Activated naive CD4-positive, alpha-beta T cell treated with anti-CD3 and anti-CD28 coated beads, Interleukin-2, amount 50 U/mL, for 16 hours (primary cell): ENCODE measurements around the gene HHIPL2.

ENCODE experiments used
- DNase-seq: peaks from one replicate; pipeline ENCODE4 v3.0.0-alpha.2; 2020

Gene HHIPL2

DNA sequence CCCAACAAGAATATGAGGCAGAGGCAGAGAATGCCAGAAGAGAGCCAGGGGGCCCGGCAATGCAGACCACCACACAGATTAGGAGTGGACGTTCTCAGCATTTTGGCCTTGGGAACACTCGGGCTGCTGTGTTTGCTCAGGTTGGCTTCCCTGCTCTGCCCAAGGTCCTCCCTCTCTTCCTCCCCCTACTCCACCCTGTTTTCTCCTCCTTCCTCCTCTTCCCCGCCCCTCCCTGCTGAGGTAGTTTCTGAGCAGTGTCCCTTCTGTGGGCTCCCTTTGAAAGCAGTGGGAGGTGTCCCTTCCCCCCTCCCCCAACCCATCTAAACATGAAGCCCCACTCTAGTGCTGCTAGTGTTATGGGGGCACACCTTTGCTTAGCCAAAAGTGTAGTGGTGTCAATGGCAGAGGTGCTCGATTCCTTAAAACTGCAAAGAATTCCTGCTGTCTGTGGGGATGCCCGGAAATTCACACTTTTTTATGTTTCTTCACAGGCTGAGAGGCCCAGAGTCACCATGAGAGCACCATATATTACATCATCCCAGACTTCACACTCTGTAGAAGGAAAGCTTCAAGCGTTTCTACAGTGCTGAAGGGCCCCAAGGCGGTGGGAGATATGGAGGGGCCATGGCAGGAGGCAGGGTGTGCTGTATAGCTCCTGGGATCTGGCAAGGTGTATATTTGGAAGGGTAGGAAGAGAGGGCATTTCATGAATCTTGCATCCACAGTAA, at the start of gene HHIPL2:
Gene HHIPL2, minus strand, starts transcription at position 161 of the 728 bp plus-strand sequence. Its CDS starts 60 bp downstream, at position 101.
- DNase-seq: no peak

DNA sequence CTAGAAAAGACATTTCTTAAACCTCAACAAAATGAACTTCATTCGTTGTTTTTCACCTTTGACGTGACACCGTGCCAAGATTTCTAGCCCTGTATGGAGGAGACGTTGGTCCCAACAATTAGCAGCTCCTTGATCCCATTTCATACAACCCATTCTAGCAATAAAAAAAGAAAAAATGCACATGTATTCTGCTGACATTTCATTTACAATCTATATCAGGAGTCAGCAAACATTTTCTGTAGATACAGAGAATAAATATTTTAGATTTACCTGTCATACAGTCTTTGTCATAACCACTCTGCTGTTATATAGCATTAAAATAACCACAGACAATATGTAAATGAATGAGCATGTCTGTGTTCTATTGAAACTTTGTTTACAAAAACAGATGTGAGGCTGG, 48.8 kb upstream of the HHIPL2 start:
- no peak for DNase-seq

DNA sequence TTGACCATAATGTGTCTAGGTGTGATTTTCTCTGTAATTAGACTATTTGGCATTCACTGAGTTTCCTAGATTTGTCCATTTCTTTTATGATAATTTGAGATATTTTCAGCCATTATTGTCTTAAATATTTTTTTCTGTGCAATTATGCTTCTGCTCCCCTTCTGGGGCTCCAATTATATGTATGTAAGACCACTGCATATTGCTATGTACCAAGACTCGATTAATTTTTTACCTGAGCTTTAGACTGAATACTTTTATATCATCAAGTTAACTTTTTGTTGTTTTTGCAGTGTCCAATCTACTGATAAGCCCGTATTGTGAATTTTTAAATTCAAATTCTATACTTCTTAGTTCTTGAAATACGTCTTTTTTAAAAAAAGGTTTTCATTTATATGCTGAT, 46.9 kb upstream of the HHIPL2 start:
- DNase-seq: no peak

DNA sequence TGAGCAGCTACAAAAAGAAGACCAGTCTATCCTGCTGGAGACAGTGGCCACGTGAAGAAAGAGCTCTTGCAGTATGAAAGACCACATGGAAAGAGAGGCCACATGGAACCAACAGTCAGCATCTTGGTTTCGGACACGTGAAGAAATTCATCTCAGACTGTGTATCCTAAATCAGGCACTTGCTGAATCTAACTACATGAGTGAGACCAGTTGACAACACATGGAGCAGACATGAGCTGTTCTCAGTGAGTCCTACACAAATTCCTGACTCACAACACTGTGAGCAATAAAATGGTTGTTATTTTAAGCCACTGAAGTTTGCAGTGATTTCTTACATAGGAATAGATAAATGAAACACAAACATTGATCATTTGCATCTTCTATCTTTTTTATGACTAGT, 44.3 kb upstream of the HHIPL2 start:
- no peak for DNase-seq

DNA sequence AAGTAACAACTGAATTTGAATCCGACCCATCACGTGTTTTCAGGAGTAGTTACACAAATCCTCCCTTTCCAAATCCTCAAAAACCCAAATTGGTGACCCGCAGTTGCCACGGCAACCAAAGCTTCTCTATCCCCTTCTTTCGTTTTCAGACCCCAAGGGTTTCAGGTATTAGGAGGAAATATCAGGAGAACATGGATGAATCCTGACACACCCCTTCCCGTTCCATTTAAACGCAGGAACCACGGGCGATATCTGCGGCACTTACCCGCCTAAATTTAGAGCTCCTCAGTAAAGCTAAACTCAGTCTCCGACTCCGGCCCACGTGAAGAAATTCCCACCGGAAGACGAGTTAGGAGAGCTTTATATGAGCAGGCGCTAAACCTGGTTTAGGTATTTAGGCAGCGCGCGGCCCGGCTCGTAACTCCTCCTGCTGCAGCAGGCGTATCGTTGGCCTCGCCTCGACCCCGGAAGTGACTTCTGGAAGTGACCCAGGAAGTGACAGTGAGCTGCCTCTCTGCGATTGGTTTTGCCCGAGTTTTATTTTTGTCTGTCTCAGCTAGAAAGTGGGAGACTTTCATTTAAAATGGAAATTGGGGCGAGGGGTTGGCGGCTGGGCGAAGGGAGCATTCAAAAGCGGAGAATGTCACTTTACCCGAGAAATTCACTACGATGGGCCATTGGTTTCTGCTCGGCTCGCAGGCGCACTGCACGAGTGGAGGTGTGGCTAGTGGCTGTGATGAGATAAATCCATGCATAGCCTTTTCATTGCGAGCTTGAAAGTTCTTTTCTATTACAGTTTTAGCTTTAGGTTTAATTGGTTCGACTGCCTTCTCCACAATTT, 41.8 kb upstream of the HHIPL2 start, which contains the start of gene TAF1A:
Gene TAF1A, minus strand, starts transcription at position 472 of the 841 bp plus-strand sequence.
- DNase-seq: peak; percentile 86

DNA sequence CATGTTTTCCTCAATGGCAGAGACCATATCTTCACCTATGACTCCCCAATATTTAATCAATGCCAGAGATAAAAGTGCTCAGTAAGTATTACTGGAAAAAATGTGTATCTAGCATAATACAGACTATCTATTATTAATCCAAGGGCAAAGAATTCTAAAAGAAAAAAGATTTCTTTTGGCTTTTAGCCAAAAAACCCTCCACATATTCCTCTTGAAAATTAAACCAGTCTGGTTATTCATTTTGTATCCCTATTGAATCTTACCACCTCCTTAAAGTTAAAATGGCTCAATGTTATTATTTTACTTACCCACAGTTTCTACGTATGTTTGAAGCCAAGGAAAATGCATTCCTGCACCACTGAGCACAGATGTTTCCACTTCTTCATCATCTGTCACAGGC, 40.2 kb upstream of the HHIPL2 start:
- DNase-seq: no peak

DNA sequence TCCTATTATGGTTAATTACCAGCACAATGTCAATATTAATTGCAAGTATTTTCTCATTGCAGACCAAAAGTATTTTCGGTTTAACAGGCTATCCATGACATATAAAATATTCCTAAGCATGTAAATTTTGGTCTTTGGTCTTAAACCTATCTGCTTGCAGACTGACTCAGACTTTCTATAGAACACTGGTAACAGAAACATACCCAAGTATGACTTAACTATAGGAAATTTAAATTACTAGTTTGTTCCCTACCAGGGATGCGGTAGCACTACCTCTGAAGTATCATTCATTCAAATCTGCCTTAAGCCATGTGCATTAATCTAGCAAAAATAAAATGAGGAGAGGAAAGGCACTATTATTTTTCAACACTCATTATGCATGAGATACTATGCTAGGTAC, 38.9 kb upstream of the HHIPL2 start:
- DNase-seq: no peak

DNA sequence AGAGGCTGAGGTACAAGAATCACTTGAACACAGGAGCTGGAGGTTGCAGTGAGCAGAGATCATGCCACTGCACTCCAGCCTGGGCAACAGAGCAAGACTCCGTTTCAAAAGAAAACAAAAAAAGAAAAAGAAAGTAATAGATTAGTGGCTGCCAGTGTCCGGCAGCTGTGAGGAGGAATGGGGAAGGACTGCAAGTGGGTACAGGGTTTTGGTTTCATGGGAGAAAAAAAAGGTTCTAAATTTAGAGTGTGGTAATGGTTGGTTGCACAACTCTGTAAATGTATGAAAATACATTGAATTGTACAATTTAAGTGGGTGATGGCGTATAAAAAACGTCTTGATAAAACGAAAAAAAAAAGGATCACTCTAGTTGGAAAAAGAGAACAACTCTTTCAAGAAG, 35.2 kb upstream of the HHIPL2 start:
- DNase-seq: no peak

DNA sequence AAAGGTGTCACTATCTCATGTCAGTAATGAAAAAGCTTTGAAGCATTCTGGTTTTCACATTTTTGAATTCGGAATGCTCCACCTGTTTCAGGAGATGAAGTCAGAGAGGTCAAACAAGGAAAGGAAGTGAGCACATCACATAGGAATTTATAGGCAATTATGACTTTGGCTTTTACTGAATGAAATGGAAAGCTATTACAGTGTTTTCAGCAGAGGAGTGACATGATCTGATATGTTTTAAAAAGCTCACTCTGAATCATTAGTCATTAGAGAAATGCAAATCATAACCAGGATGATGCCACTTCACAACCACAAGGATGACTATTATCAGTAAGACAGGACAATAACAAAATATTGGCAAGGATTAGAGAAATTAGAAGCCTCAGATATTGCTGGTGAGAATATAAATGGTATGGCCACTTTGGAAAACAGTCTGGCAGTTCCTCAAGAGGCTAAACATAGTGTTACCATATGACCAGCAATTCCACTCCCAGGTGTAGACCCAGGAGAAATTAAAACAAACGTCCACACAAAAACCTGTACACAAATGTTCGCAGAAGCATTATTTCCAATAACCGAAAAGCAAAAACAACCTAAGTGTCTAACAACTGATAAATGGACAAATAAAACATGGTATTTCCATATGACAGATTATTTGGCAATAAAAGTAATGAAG, 34.3 kb upstream of the HHIPL2 start:
- no peak for DNase-seq

DNA sequence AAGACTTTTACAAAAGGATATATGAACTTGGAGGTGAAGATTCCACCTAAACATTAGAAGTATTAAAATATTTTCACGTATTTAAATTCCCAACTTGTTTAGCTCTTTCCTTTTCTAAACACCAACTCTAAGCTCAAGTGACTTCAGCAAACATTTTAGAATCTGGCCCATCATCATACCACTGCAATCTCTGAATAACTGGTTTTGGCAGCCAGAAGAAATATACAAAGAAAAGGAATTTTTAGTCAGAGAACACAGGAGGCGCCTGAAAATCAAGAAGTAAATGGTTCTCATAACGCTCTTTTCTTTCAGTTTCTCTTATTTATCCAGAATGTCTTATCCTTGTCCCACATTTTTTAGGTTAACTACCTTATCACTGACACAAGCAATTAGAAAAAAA, 31.4 kb upstream of the HHIPL2 start:
- DNase-seq: no peak

DNA sequence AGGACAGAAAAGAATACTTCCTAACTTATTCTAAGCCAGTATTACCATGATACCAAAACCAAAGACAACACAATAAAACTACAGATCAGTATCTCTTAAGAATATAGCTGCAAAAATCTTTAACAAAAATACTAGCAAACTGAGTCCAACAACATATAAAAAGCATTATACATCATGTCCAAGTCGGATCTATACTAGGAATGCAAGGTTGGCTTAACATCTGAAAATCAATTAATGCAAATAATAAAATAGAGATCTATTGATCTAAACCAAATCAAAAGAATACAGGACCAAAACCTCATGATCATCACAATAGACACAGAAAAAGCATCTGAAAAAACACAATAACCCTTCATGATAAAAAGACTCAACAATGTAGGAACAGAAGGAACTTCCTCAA, 22.9 kb upstream of the HHIPL2 start:
- DNase-seq: no peak

DNA sequence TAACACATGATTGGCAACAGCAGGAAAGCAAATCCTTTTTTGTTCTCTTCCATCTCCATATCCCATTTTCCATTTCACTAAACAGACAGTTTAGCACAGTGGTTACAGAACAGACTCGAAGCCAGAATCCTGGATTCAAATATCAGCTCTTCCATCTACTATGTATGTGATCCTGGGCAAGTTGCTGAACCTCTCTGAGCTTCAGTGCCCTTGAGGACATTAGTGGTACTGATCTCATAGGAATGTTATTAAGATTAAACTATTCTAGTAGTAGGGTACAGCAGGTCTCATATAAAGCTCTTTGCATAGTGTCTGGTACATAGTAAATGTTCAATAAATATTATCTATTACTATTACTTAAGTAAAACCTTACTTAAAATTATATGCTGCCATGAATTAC, 13.8 kb upstream of the HHIPL2 start:
- no peak for DNase-seq

DNA sequence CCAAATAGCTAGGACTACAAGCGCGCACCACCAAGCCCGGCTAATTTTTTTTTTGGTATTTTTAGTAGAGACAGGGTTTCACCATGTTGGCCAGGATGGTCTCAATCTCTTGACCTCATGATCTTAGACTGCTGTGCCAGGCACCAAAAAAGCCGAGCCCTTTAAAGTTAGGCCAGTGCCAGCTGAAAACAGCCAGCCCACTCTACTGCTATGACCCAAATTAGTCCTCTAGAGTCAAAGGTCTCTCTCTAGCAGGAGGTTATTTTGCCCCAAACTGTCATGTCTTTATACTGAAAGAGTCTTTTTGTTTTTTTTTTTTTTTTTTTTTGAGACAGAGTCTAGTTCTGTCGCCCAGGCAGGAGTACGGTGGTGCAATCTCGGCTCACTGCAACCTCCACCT, 9.7 kb upstream of the HHIPL2 start:
- DNase-seq: no peak

DNA sequence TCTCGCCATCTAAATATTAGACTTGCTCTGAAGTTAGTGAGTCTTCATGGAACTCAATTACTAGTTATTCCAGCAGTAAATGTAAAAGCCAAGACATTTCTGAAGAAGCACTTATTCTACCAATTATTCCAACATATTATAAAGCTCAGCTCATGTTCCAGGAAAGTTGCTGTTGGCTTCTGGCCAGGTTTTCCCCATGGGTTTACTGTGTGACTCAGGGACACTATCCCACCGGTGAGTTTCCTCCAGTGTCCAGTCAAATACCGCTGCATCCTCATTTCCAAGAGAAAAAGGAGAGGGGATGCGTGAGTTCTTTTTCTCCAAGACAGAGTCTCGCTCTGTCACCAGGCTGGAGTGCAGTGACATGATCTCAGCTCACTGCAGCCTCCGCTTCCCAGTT, 9.2 kb upstream of the HHIPL2 start:
- no peak for DNase-seq

DNA sequence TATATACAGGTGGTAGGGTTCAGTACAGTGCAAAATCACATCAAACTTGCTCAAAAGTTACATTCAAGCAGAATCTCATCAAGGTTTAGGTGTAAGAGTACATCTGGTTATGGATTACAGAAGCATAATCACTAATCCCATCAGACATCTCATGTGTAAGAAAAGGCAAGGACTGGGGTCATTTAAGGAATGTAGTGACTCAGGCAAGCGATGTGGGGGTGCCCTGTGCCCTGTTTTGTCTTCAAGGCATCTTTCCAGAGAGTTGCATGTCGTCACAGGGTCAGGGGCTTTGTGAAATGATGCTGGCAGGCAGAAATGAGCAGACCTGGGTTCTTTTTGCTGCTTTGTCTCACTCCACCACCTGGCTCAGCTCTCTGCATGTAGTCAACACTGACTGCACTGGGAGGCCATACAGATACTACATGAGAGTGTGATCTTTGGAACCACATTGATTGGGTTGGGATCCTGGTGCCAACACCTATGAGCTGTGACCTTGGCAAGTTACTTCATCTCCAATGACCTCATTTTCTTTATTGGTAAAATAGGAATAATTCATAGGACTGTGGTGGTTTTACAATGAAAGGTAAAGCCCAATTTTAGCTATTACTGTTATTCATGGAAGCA, 8.2 kb upstream of the HHIPL2 start:
- no peak for DNase-seq

DNA sequence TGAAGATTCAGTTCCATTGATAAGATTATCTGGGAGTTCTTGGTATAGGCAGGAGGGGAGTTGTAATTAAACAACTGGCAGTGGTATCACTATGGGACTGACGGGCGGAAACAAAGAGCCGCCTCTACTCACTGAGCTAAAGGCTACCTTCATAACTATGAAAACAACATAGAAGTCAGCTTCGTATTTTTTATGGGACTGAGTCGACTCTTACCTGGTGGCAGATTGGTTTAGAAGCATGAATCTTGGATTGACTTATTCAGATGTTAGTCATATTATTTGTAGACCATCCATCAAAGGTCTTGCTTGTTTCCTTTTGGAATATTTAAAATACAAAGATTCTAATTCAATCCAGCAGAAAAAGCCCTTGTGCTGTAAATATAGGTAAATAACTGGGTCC, 6.3 kb upstream of the HHIPL2 start:
- DNase-seq: no peak

DNA sequence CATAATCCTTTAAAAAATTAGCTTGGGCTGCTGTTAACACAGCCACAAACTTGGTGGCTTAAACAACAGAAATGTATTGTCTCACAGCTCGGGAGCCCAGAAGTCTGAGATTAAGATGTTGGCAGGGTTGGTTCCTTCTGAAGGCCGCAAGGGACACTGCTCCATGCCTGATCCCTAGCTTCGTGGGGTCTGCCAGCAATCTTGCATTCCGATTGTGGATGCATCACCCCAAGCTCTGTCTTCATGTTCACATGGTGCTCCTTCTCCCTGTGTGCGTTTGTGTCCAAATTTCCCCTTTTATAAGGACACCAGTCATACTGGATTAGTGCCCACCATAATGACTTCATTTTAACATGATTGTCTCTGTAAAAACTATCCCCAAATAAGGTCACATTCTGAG, 5.0 kb upstream of the HHIPL2 start:
- no peak for DNase-seq

DNA sequence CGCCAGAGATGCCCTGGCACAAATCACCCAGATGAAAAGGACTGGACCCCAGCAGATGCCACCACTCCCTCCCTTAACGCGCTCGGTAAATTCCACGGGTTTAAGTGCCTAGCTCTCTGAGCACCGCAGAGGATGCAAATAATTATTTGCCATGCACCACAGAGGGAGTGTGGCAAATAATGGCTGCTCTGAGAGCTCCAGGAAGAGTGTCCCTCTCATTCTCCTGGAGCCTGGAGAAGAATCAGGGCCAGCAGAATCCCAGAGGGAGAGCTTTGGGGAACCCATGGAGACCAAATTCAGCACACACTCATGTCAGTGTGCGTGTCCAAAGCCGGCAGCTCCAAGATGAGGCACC, 667 bp downstream of the HHIPL2 start:
- no peak for DNase-seq

DNA sequence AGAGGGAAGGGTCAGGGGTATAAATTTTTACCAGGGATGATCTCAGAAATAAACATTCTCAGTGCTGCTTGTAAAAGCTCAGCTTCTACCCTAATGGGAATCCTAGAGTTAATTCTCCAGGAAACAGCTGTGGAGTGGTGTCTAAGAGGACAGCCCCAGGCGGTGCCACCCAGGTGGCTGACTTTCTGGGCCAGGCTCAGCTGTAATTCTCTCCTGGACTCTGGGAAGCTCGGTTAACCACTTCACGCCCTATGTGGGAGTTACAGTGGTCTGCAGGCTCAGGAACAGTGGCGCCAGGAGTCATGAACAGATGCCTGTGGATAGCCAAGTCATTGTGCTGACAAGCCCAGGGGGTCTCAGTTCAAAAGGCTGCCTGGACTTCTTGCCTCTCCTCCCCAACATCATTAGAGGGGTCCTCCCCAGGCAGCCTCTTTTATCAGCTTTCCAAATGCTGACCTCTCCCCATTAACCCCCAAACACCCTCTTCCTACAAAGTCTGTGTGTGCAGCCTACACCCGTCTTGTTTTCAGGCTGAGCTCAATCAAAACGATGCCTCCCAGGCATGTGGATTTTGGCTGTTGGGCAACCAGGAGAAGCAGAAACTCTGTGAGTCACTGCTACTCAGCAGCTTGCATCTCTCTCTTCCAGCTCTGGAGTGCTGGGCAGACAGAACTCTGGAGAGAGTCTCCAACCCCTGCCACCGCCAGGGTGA, 1.2 kb downstream of the HHIPL2 start:
- DNase-seq: no peak

DNA sequence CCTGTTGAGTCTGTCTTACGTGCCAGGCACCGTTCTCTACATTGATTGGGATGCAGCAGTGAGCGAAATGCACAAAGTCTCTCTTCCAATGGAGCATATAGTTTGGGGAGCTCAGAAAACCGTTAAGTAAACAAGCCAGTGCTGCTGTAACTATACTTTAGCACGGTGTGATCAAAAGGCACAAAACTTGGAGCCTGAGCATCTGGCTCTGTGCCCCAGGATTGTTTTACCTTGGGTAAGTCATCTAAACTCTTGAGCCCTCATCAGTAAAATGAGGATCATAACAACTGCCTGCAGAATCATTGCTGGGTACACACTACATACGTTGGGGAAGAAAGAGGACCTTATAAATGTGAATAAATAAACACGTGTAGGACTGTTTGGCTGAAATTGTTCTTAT, 1.8 kb downstream of the HHIPL2 start:
- no peak for DNase-seq

DNA sequence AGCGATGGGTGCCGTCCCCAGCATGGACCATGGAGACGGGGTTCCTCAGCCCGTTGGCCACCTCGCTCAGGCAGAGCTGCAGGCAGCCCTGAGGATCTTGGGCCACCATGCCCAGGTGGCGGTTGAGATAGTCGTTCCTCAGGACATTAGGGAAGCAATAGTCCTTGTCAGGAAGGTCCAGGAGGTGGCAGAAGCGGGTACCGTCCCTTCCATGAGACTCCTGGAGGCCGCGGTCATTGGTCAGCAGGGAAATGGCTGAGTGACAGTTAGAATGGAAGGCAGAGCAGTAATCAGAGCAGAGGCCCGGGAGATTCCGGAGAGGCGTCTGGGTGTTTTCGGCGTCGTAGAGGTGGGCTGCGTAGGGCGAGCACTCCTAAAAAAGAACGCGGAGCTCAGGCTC, 4.1 kb downstream of the HHIPL2 start:
- DNase-seq: no peak

DNA sequence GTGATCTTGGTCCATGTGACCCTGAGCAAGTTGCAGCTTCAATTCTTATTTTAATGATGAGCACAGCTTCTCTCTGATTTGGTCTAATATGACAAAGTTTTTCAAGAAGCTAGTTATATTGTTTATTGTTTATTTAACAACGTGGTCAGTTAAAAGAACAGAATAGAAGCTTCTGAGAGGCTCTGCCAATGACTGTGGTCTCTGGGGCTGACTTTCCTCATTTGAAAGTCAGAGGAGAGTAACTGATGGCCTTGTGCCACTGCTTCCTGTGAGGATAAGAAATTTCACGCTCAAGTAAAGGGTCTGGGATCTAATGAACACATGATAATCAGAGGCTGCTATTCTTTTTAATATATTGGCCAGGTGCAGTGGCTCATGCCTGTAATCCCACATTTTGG, 7.3 kb downstream of the HHIPL2 start:
- no peak for DNase-seq
